Choroid plexus epithelial cell (primary cell): Measurements from ENCODE around the gene RTL10.

ENCODE experiments used
- DNase-seq: peaks from one replicate; pipeline ENCODE4 v3.0.0-alpha.2; 2010; ENCODE audit warnings: low read depth
- H3K4me3 ChIP-seq: 2 replicates; pipeline ENCODE4 v1.5.1; 2011; ENCODE audit warnings: low read depth, mild to moderate bottlenecking, control low read depth, low read length, moderate library complexity
- TF ChIP-seq, protein P1 (sequence below): conservative IDR thresholded peaks from 2 replicates; pipeline ENCODE4 v1.5.1; 2011; ENCODE audit warnings: low read depth, mild to moderate bottlenecking, control low read depth, inconsistent platforms, low read length, moderate library complexity

The RTL10 gene

DNA sequence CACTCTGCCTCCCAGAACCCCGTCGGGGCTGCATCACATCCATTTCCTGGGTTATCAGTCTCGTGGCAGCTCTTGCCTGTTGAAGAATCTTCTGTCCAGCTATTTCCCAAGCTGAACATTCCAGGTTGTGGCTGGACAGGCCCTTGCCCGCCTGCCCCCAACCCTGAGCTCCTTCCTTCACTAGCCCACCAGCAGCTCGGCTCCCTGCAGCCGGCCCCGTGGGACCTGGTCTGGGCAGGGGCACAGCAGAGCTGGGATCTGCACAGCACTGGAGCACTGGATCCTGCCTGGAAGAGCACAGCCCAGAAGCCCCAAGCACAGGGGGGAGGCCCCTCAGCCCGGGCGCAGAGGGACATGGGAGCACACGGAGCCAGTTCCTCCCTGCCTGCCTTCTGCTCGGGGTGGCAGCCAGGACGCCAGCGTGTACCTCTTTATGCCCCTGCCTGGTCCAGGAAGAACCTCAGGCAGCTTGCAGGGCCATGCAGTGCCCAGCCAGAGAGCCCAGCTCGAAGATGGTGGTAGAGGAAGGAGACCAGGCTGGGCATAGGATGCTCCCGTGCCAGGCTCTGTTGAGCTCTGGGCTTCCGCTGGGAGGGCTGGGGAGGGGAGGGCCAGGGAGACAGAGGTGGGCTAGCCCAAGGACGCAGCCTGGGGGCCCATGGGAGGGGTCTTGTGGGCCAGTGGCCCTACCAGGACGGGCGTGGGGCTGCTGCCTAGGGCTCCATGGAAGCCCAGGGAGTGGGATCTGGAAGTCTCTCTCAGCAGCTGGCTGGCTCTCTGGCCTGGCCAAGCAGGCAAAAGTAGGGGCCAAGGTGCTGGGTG lies 16.6 kb upstream of the RTL10 start:
- no peak overlapping the region for H3K4me3 ChIP-seq

GRCh38 chr22:19870153-19871022 lies 15.7 kb upstream of the RTL10 start:
- TF ChIP-seq, protein P1, sequence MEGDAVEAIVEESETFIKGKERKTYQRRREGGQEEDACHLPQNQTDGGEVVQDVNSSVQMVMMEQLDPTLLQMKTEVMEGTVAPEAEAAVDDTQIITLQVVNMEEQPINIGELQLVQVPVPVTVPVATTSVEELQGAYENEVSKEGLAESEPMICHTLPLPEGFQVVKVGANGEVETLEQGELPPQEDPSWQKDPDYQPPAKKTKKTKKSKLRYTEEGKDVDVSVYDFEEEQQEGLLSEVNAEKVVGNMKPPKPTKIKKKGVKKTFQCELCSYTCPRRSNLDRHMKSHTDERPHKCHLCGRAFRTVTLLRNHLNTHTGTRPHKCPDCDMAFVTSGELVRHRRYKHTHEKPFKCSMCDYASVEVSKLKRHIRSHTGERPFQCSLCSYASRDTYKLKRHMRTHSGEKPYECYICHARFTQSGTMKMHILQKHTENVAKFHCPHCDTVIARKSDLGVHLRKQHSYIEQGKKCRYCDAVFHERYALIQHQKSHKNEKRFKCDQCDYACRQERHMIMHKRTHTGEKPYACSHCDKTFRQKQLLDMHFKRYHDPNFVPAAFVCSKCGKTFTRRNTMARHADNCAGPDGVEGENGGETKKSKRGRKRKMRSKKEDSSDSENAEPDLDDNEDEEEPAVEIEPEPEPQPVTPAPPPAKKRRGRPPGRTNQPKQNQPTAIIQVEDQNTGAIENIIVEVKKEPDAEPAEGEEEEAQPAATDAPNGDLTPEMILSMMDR, result no peak
- H3K4me3 ChIP-seq, result no peak overlapping the region
- DNase-seq, result no peak

More for the DNA sequence above, 16.6 kb upstream of the RTL10 start:
- TF ChIP-seq, protein P1, result no peak
- DNase-seq, result no peak

GRCh38 chr22:19869497-19870152 lies 15.0 kb upstream of the RTL10 start:
- TF ChIP-seq, protein P1, result no peak
- H3K4me3 ChIP-seq, result no peak overlapping the region
- DNase-seq, result no peak

DNA sequence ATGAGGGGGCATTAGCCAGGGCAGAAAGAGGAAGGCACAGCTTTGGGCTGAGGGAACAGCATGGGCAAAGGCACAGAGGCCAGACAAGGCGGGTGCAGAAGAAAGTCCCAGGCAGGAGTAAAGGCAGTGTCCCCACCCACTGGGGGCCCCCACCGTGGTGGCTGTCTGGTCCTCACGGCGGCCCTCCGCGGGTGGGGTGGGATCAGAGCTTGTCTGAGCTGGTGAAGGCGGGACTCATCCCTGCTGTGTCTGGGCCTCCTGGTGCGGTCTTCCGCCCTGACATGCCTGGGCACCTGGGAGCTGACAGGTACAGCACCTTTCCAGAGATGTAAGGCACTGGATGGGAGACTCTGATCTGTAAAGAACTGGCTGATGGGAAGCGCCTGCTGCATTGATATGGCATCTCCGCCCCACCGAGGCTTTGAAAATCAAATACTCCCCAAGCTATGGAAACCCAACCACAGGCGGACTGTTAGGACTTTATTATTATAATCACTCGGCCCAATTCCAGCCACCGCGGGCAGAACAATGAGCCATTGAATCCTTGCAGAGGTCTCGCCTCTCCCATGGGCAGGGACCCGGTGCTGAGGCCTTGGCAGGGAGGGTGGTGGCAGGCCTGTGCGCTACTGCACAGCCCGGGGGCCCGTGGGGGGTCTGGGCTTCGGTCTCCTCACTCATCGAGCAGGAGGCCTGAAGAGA lies 14.2 kb upstream of the RTL10 start:
- no peak overlapping the region for H3K4me3 ChIP-seq
- TF ChIP-seq, protein P1, result no peak
- no peak for DNase-seq

- TF ChIP-seq, protein P1, result no peak
- no peak for DNase-seq
- H3K4me3 ChIP-seq, result no peak overlapping the region
These were observed 13.7 kb upstream of the RTL10 start for GRCh38 chr22:19868333-19868732.

DNA sequence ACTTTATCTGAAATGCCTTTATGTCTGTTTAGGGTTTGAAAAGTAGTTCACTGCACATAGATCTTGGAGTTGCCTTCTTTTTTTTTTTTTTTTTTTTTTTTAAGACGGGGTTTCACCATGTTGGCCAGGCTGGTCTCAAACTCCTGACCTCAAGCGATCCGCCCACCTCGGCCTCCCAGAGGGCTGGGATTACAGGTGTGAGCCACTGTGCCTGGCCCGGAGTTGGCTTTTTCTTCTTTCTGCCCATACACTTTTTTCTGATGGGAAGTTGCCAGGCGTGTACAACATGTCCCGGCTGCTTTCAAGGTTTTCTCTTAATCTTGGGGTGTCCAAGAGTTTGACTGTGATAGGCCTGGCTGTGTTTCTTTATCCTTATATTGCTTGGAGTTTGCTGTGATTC lies 12.9 kb upstream of the RTL10 start:
- H3K4me3 ChIP-seq, result no peak overlapping the region
- no peak for DNase-seq
- TF ChIP-seq, protein P1, result no peak
